Activated naive CD4-positive, alpha-beta T cell treated with anti-CD3 and anti-CD28 coated beads for 36 hours (primary cell): Measurements from ENCODE around the gene USP2. TPM values are rescaled to one million over a fixed set of nuclear protein-coding genes. Genes with fewer than 3 reads are reported as not detected.
A peak's percentile ranks its signal among the peaks of the same experiment; 100 is the strongest.

Experiments used
- CTCF ChIA-PET: fragments of 350-600 bp; sonication (Branson Sonifier 250); formaldehyde crosslinking; loops from one replicate; lab custom pipeline; 2021; ENCODE audit warnings: antibody characterized with exemption; lab: Charles Lee
- DNase-seq: peaks from one replicate; pipeline ENCODE4 v3.0.0-alpha.2; 2020
- H3K27ac Mint-ChIP-seq: one replicate; pipeline ENCODE4 v1.8.0; 2021; ENCODE audit warnings: mild to moderate bottlenecking, mixed read lengths
- H3K27me3 Mint-ChIP-seq: one replicate; pipeline ENCODE4 v1.8.0; 2021; ENCODE audit warnings: low read depth, mixed read lengths
- H3K36me3 Mint-ChIP-seq: one replicate; pipeline ENCODE4 v1.8.0; 2021; ENCODE audit warnings: low read depth, mixed read lengths
- H3K4me1 Mint-ChIP-seq: one replicate; pipeline ENCODE4 v1.8.0; 2021; ENCODE audit warnings: low read depth, mixed read lengths
- H3K4me3 Mint-ChIP-seq: one replicate; pipeline ENCODE4 v1.8.0; 2021; ENCODE audit warnings: mild to moderate bottlenecking, moderate library complexity, mixed read lengths
- H3K9me3 Mint-ChIP-seq: one replicate; pipeline ENCODE4 v1.8.0; 2021; ENCODE audit warnings: mixed read lengths
- intact Hi-C: fragments of 100-400 bp; cut with micrococcal nuclease; formaldehyde crosslinking; loops from one replicate; pipeline ENCODE4 v1.15.1; 2023
- total RNA-seq, 2 experiments: library from RNA; stranded (reverse); gene quantifications; one replicate each; pipeline ENCODE4 v1.2.3, GENCODE V29; 2021

USP2 gene
- total RNA-seq, 2 experiments from 2014 or later = 0.35 to 0.57 TPM

DNA sequence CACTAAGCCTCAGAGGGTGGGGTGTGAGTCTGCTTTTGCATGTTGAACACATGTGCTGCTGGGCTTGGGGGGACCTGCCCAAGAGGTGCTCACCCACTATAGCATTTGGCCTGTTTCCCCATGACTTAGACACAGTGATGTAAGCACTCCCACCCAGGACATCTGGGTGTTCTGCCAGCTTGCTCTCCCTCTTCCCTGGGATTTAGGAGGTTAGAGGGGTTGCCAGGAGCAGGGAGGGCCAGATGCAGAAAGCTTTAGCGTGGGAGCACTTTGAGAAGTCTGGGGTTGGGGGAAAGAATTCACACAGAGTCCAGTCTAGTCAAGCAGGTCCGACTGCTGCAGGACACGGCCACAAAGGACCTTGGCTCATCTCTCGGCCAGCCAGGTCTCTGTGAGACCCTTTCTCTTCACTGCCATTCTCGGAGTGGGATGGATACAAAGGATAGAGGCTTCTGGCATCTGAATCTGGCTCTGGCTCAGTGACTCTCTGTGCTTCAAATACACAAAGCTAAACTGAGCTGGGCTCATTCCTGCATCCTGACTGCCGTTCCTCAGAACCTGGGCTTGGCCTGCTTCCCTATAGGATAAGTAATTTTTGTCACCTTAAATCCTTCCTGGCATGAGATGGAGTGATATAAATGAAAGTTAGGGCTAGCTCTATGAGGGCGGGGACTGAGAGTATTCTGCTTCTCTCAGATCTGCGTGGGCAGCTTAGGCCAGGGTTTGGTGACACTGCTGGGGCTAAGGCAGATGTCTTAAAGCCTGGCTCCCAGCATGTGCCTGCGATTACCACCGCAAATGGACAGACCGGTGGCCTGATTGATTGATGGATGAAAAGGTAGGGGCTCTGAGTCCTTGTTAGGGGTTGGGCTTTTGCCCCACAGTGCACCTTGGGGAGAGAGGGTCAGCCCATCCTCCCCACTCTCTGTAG lies 14.5 kb downstream of the USP2 start:
- H3K4me1 Mint-ChIP-seq = peaks cover 6% of the 10 kb centered on the region
- no peaks in the 10 kb centered on the region for H3K36me3 Mint-ChIP-seq
- H3K9me3 Mint-ChIP-seq = no peaks in the 10 kb centered on the region
- DNase-seq = no peak
- CTCF ChIA-PET = interaction anchor here (2.4 to 3.4 kb wide), 3 partner anchors 10 to 108 kb away, joined by 6 to 13 read pairs (median 10); partner anchors contain the start of gene USP2
- no peak overlapping the region for H3K27ac Mint-ChIP-seq
- intact Hi-C loops = no loop called here
- no peak overlapping the region for H3K4me3 Mint-ChIP-seq
- peaks cover 53% of the 10 kb centered on the region for H3K27me3 Mint-ChIP-seq

DNA sequence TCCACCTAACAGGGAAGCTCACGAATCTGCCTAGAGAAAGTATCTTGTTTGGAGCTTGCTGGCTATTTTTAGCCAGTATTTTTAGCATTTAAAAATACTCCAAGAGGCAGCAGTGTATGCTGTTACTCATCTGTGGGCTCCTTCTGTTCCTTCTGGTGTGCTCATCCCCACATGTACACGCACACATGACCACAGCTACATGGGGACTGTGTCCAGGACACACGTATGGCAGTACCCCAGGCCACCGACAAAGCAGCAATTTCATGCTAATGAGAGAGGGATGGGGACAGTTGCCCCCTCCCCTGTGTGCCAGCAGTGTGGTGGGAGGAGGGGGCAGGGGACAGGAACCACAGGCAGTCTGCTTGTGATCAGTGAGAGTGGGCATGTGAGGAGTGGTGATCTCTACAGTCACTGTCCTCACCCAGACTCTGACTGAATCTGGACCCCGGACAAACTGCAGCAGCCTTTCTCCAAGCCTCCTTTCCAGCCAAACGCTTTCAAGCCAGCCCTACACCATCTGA lies 16.4 kb downstream of the USP2 start:
- H3K4me3 Mint-ChIP-seq = no peak overlapping the region

DNA sequence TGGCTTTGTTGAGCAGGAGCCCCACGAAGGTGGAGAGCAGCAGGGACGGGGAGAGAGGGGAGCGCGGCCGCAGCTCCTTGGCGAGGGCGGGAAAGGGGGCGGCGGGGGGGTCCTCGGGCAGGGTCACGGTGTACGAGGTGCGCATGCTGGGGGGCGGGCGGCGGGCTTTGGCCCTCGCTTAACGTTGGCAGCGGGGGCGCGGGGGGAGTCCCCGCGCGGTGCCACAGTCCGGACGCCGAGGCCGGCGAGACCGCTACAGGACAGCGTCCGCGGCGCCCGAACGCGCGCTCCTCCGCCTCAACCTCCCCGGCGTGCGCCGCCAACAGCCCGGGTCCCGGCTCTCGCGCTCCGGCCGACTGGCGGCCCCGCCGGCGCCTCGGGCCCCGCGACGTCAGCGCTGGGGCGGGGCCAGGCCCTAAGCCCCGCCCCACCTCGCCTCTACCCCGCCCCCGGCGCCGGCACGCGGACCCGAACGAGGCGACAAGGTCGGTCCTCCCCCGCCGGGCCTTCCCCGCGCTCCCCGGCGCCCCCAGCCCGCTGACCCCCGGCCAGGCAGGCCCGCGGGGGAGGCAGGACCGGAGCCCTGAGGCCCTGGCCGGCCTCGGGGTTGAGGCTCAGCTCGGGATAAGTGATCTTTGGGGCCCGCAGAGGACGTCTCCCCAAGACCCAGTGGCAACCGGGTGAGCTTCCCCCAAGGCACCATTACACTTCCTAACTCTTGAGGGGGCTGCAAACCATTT lies 17.5 kb downstream of the USP2 start:
- Mint-ChIP-seq H3K36me3 (no peaks in the 10 kb centered on the region), H3K27me3 (peaks cover 39% of the 10 kb centered on the region), H3K9me3 (no peaks in the 10 kb centered on the region), H3K4me3 (peak overlapping the region; percentile 63), H3K4me1 (peaks cover 10% of the 10 kb centered on the region), H3K27ac (no peak overlapping the region)
- CTCF ChIA-PET = interaction anchor here (1.2 to 3.4 kb wide), 5 partner anchors 7 to 110 kb away, joined by 5 to 13 read pairs (median 9); partner anchors contain the start of gene USP2
- intact Hi-C loops = no loop called here
- peak; percentile 42 for DNase-seq

More for the DNA sequence above, 16.4 kb downstream of the USP2 start:
- Mint-ChIP-seq H3K36me3 (no peaks in the 10 kb centered on the region), H3K4me1 (peaks cover 10% of the 10 kb centered on the region), H3K9me3 (no peaks in the 10 kb centered on the region), H3K27ac (no peak overlapping the region), H3K27me3 (peaks cover 48% of the 10 kb centered on the region)
- DNase-seq = no peak
- intact Hi-C loops = no loop called here
- CTCF ChIA-PET = interaction anchor here (1.2 to 3.4 kb wide), 4 partner anchors 9 to 109 kb away, joined by 5 to 13 read pairs (median 8); partner anchors contain the start of gene USP2

DNA sequence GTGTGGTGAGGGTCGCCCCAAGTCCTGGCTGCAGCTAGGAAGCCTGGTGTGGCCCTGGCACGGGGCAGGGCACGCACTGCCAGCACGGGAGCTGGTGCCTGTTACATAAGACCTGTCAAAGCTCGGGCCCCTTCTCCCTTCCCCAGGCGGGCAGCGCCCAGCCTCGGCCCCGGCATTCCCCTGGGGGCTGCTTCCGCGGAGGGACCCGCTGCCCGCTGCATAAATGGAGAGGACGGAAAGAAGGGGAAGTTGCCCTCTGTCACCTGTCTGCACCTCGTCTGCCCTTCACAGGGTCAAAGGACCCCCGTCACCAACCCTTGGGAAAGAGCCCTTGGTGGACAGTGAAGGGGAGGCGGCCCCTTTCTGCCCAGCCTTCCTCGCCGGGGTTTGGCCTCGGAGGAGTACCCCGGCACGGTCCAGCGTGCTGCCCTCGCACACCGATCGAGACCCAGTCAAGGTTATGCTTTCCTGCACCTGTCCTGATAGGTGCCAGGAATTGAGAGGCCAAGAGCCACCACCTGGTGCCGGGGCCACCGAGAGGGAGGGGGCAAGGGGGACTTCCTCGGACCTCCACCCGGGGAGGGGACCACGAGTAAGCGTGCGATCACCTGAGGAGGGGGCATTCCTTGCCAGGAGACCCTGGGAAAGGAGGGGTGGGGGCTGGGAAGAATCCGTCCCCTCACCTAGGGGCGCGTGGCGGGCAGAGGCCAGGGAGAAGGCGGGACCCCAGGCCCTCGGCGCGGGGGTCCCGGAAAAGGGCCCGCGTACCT lies 18.2 kb downstream of the USP2 start:
- intact Hi-C loops = no loop called here
- Mint-ChIP-seq H3K36me3 (no peaks in the 10 kb centered on the region), H3K9me3 (no peaks in the 10 kb centered on the region), H3K4me1 (peaks cover 10% of the 10 kb centered on the region), H3K4me3 (peak overlapping the region; percentile 10), H3K27me3 (peaks cover 36% of the 10 kb centered on the region), H3K27ac (no peak overlapping the region)
- no peak for DNase-seq
- CTCF ChIA-PET = interaction anchor here (0.6 to 3.3 kb wide), 3 partner anchors 7 to 22 kb away, joined by 3 to 12 read pairs (median 5); partner anchors contain the start of gene C1QTNF5

DNA sequence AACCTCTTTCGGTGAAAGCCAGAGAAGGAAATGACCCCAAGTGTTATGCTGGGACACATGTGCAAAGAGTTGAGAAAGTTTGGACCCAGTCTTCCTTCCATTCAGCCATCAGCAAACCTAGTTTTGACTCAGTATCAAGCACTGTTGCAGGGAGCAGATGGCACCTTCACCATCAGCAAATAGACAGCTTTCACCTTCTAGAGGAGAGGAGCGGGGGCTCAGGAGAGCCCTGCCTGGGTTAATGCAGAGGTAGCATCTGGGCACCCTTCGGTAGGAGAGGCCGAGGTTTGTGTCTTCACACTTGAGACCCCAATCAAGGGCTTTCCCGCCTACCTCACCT lies 18.8 kb downstream of the USP2 start:
- Mint-ChIP-seq H3K4me1 (peaks cover 10% of the 10 kb centered on the region), H3K27me3 (peaks cover 36% of the 10 kb centered on the region), H3K9me3 (no peaks in the 10 kb centered on the region), H3K27ac (no peak overlapping the region), H3K4me3 (no peak overlapping the region), H3K36me3 (no peaks in the 10 kb centered on the region)
- DNase-seq = no peak
- intact Hi-C loops = no loop called here
- CTCF ChIA-PET = interaction anchor here (0.6 to 3.3 kb wide), 5 partner anchors 8 to 112 kb away, joined by 3 to 12 read pairs (median 5); partner anchors contain the start of gene C1QTNF5

DNA sequence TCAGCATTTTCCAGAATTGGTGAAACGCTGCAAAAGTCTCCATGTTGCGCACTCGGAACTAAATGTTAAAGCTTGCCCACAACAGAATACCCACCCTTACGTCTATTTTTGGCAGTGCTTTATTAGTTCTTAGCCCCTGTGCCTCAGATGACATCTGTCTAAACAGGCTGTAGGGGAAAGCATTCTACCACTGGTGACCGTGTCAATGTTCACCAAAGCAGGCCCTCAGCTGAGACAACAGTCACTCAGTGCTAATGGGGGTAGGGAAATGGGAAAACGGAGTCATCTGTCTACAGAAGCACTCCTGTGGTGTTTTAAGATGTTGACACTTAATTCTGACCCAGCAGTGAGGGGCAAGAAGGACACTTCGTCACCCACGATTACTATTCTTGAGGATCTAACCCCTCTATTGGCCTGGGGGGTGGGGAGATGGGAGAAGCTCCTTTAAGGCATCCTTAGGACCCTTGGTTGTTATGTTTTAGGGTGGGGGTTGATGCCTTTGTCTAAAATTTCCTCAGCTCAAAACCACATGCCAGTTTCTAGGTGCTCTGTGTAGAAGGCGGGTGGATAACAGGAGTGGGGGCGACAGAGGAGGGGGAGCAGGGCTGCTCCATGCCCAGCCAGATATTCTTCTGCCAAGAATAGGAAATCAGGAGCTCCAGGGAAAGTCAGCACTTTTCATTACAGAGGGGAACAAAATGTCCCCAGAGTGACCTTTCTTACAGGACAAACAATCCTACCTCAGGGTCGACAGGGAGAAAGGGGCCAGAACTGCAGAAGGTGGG lies 19.4 kb downstream of the USP2 start:
- Mint-ChIP-seq H3K27me3 (peaks cover 34% of the 10 kb centered on the region), H3K4me1 (peaks cover 10% of the 10 kb centered on the region), H3K36me3 (no peaks in the 10 kb centered on the region), H3K9me3 (no peaks in the 10 kb centered on the region), H3K4me3 (no peak overlapping the region), H3K27ac (no peak overlapping the region)
- no peak for DNase-seq
- intact Hi-C loops = no loop called here
- CTCF ChIA-PET = interaction anchor here (0.6 to 3.3 kb wide), 9 partner anchors 8 to 113 kb away, joined by 3 to 12 read pairs (median 5); partner anchors contain the start of genes C1QTNF5 and USP2

DNA sequence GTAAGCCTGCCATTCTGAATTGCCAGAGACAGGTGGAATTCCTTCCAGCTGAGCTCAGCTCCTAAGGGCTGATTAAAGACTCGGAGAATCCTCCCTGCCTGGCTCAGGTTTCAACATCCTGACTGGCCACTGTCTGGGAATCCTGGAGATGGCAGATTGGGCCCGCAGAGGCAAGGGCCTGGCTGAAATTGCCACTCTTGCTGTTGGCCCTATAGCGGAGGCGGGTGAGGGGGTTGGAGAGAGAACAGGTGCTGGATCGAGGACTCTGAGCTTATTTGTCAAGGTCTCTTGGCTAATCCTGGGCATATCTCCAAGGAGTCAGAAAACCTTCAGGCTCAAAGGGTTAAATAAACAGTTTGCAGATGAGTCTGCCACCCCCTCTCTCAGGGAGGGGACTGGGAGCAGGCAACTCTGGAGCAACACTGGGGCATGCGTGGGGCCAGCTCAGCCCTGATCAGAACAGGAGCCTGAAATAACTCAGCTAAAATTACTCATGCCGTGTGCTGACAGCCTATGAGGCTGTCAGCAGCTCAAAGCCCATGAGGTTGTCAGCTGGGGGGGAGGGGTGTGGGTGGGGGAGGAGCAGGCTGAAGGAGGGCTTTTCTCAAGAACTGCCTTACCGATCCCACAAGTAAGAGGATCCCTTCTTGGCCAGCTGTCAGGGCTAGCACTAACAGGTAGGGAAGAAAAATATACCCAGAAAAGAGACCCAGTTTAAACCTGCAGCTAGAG lies 20.3 kb downstream of the USP2 start:
- H3K27ac Mint-ChIP-seq = no peak overlapping the region
- H3K9me3 Mint-ChIP-seq = no peaks in the 10 kb centered on the region
- H3K27me3 Mint-ChIP-seq = peaks cover 27% of the 10 kb centered on the region
- intact Hi-C loops = no loop called here
- DNase-seq = peak; percentile 72
- no peaks in the 10 kb centered on the region for H3K36me3 Mint-ChIP-seq
- CTCF ChIA-PET = interaction anchor here (1.1 to 3.3 kb wide), 9 partner anchors 9 to 114 kb away, joined by 3 to 12 read pairs (median 5); partner anchors contain the start of gene USP2
- no peak overlapping the region for H3K4me3 Mint-ChIP-seq
- H3K4me1 Mint-ChIP-seq = peaks cover 12% of the 10 kb centered on the region

DNA sequence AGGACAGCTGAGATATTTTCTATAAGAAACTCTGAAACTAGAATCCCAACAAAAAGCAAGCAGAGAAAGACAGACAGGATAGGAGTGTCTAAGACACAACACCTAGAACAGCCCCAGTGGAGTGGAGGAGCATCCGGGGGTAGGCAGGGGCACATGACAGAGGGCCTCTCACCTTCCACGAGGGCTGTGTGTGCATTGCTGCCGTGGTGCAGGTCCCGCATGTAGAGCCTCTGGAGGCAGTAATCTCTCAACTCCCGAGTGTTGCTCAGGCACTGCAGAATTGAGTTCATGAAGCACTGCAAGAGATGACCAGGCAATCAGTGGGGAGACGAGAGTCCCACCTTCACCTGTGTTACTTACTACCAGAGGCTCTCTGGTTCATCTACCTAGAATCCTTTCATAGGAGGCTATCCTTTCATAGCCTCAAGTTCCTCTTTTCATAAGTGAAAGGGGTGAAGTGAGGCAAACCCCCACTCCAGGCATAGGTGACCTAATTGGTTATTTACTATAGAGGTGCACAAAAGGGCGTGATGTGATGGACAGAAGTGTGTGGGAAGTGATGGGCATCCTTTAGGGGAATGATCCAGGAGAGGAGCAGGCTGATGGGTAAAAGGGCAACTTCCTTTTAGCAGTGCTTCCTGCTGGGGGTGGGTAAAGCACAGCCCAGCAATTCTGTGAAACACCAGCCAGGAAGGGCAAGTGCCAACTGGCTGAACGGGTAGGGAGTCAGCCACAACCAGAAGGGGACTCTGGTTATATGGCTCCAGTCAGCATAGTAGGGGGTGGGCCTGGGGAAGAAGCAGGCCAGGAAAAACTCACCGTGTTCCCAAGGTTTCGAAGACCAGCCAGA lies 21.9 kb downstream of the USP2 start:
- intact Hi-C loops = loop anchor here (10.0 kb wide), 1 partner anchor 365 kb away; the partner anchor contains the start of gene NECTIN1
- peaks cover 12% of the 10 kb centered on the region for H3K4me1 Mint-ChIP-seq
- no peak for DNase-seq
- H3K36me3 Mint-ChIP-seq = no peaks in the 10 kb centered on the region
- peaks cover 23% of the 10 kb centered on the region for H3K27me3 Mint-ChIP-seq
- H3K9me3 Mint-ChIP-seq = no peaks in the 10 kb centered on the region
- no peak overlapping the region for H3K4me3 Mint-ChIP-seq
- CTCF ChIA-PET = interaction anchor here (1.5 to 4.8 kb wide), 4 partner anchors 19 to 117 kb away, joined by 5 to 132 read pairs (median 50); partner anchors contain the start of gene USP2
- H3K27ac Mint-ChIP-seq = no peak overlapping the region

DNA sequence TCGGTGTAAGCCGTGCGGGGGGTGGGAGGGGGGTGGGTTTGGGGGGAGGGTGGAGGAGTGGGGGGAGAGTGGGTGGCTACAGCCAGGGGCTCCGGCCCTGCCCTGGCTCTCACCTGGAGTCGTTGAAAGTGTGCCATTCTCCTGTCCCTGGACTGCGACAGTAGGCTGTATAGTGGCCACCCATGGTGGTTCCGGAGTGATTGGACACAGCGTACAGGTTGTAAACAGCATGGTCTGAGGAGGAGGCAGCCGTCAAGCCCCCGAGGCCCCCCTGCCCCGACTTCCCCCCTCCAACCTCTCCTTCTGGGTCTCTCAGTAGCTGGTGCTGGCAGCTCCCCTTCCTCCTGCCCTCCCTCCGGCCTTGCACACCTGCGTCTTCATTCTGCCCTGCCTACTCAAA lies 24.4 kb downstream of the USP2 start:
- no peak overlapping the region for H3K27ac Mint-ChIP-seq
- peak overlapping the region; percentile 17 for H3K4me3 Mint-ChIP-seq
- H3K9me3 Mint-ChIP-seq = no peaks in the 10 kb centered on the region
- H3K27me3 Mint-ChIP-seq = peaks cover 21% of the 10 kb centered on the region
- CTCF ChIA-PET = interaction anchor here (0.5 to 4.8 kb wide), 18 partner anchors 8 to 402 kb away, joined by 3 to 132 read pairs (median 6); partner anchors contain the start of genes NECTIN1 and USP2
- intact Hi-C loops = loop anchor here (10.0 kb wide), 1 partner anchor 368 kb away; the partner anchor contains the start of gene NECTIN1
- DNase-seq = no peak
- H3K4me1 Mint-ChIP-seq = peaks cover 9% of the 10 kb centered on the region
- no peaks in the 10 kb centered on the region for H3K36me3 Mint-ChIP-seq
